Esophagus muscularis mucosa (tissue), 4 donors: Measurements from ENCODE around the gene TBC1D17.

Source experiments
- EP300 ChIP-seq: sonication (generic); formaldehyde crosslinking; IDR thresholded peaks from one replicate; pipeline ENCODE4 v1.6.1; 2017; ENCODE audit warnings: antibody characterized with exemption
- POLR2A ChIP-seq: fragments of 450-650 bp; IDR thresholded peaks from one replicate; pipeline ENCODE4 v1.6.1; 2017; ENCODE audit warnings: antibody characterized with exemption, moderate library complexity, mild to moderate bottlenecking, low read depth
- TF ChIP-seq, protein P1 (sequence below), 3 experiments: fragments of 200-600 bp in 2 of 3; fragments of 450-650 bp in 1 of 3; sonication (generic) in 2 of 3; IDR thresholded peaks; one replicate each; pipeline ENCODE4 v1.5.1; 2017 to 2019; ENCODE audit warnings: antibody characterized with exemption in 3 of 3, mild to moderate bottlenecking in 2 of 3, moderate library complexity in 1 of 3

DNA sequence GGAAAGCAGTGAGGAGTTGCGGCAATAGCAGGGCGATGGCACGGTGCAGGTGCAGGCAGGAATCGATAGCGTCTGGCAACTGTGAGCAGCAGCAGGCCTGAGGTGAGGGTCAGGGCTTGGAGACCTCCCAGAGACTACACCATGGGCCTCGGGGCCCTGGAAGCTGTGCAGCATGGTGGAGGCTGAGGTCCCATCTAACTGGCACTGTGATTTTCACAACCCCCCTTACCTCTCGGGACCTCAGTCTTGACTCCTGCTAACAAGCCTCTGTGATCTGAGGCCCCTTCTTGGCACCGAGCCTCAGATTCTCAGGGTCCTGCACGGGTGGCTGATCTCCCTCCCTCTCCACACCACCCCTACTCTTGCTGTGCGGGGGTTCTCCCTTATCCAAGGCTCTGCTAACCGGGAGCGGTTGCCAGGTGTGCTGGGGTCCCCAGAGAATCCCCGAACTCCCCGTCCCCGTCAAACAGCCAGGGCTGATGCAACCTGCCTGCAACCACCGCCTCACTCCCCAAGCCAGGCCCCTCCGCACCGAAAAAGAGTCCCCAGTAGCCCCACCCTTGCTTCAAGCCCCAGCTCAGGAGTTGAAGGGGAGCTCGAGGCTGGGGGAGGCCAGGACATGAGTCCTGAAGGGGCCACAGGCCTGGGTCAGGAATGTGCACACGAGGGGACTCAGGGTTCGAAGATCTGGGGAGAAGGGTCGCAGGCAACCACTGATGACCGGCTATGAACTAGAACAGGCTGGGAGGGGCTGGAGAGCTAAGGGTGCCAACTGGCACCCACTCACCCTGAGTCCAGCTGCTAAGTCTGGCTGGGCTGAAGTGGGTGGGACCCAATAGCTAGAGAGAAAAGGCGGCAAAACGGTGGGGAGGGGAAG, 46.7 kb downstream of the TBC1D17 start:
- TF ChIP-seq, protein P1, sequence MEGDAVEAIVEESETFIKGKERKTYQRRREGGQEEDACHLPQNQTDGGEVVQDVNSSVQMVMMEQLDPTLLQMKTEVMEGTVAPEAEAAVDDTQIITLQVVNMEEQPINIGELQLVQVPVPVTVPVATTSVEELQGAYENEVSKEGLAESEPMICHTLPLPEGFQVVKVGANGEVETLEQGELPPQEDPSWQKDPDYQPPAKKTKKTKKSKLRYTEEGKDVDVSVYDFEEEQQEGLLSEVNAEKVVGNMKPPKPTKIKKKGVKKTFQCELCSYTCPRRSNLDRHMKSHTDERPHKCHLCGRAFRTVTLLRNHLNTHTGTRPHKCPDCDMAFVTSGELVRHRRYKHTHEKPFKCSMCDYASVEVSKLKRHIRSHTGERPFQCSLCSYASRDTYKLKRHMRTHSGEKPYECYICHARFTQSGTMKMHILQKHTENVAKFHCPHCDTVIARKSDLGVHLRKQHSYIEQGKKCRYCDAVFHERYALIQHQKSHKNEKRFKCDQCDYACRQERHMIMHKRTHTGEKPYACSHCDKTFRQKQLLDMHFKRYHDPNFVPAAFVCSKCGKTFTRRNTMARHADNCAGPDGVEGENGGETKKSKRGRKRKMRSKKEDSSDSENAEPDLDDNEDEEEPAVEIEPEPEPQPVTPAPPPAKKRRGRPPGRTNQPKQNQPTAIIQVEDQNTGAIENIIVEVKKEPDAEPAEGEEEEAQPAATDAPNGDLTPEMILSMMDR (IDR thresholded peaks at IDR 0.05): no peak
- no peak for TF ChIP-seq EP300
- TF ChIP-seq POLR2A: no peak
